ENCODE data around the gene ANKRD35.

GRCh38 chr1:145858901-145859490 is 26.7 kb downstream of the ANKRD35 start, which contains the start of gene PIAS3:
- TF ChIP-seq, protein P1, sequence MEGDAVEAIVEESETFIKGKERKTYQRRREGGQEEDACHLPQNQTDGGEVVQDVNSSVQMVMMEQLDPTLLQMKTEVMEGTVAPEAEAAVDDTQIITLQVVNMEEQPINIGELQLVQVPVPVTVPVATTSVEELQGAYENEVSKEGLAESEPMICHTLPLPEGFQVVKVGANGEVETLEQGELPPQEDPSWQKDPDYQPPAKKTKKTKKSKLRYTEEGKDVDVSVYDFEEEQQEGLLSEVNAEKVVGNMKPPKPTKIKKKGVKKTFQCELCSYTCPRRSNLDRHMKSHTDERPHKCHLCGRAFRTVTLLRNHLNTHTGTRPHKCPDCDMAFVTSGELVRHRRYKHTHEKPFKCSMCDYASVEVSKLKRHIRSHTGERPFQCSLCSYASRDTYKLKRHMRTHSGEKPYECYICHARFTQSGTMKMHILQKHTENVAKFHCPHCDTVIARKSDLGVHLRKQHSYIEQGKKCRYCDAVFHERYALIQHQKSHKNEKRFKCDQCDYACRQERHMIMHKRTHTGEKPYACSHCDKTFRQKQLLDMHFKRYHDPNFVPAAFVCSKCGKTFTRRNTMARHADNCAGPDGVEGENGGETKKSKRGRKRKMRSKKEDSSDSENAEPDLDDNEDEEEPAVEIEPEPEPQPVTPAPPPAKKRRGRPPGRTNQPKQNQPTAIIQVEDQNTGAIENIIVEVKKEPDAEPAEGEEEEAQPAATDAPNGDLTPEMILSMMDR (optimal IDR thresholded peaks at IDR 0.05 in 1 of 3, IDR thresholded peaks at IDR 0.05 in 1 of 3, conservative IDR thresholded peaks at IDR 0.05 in 1 of 3; ENCODE audit: extremely low read depth in 1 of 3, insufficient read depth in 2 of 3, low read length in 3 of 3): no peak
- no peak for TF ChIP-seq EZH2 (IDR thresholded peaks at IDR 0.05; ENCODE audit: low read length)

Measured in keratinocyte (primary cell).